Activated CD4-positive, alpha-beta T cell treated with anti-CD3 and anti-CD28 coated beads for 48 hours (primary cell): ENCODE data around the gene NUP210.

Experiments used
- DNase-seq: peaks from one replicate; pipeline ENCODE4 v3.0.0-alpha.2; 2020

The NUP210 gene

GRCh38 chr3:13268961-13269441 lies 151.1 kb downstream of the NUP210 start:
- no peak for DNase-seq

- no peak for DNase-seq
Measured at GRCh38 chr3:13268120-13268519, 152.0 kb downstream of the NUP210 start.

GRCh38 chr3:13266651-13267362 lies 153.3 kb downstream of the NUP210 start:
- no peak for DNase-seq
